ENCODE measurements around the gene SHISAL2B. TPM values are rescaled to one million over a fixed set of nuclear protein-coding genes. Genes with fewer than 3 reads are reported as not detected.

SHISAL2B gene
- total RNA-seq, 4 donors from 2014 or later: not detected

- TF ChIP-seq POLR2A (IDR thresholded peaks at IDR 0.05) (no peak), CTCF (IDR thresholded peaks at IDR 0.05) (no peak)
- Histone ChIP-seq H3K36me3 (no peaks in the 10 kb centered on the region), H3K9me3 (no peaks in the 10 kb centered on the region), H3K4me3 (replicated peaks in 1 of 3) (no peak overlapping the region), H3K4me1 (no peaks in the 10 kb centered on the region), H3K27ac (no peak overlapping the region), H3K27me3 (no peaks in the 10 kb centered on the region)
- 87 to 90% methylated on average over 4 of the region's 4 CpGs for WGBS, 2 donors
- no peak for DNase-seq
- intact Hi-C loops (cut with DNase I): no loop called here
These were observed 23.2 kb upstream of the SHISAL2B start for GRCh38 chr5:64667068-64667467.

GRCh38 chr5:64670277-64670676, 20.0 kb upstream of the SHISAL2B start:
- Histone ChIP-seq H3K27me3 (no peaks in the 10 kb centered on the region), H3K36me3 (no peaks in the 10 kb centered on the region), H3K27ac (no peak overlapping the region), H3K9me3 (no peaks in the 10 kb centered on the region), H3K4me3 (replicated peaks in 1 of 3) (no peak overlapping the region), H3K4me1 (no peaks in the 10 kb centered on the region)
- intact Hi-C loops (cut with DNase I): no loop called here
- 69 to 73% methylated on average over 1 of the region's 1 CpG for whole genome bisulfite sequencing, 2 donors
- TF ChIP-seq POLR2A (IDR thresholded peaks at IDR 0.05) (no peak), CTCF (IDR thresholded peaks at IDR 0.05) (no peak)
- no peak for DNase-seq

GRCh38 chr5:64671678-64672077, 18.6 kb upstream of the SHISAL2B start:
- TF ChIP-seq POLR2A (IDR thresholded peaks at IDR 0.05) (no peak), CTCF (IDR thresholded peaks at IDR 0.05) (no peak)
- no peak for DNase-seq
- Histone ChIP-seq H3K27ac (no peak overlapping the region), H3K4me3 (replicated peaks in 1 of 3) (no peak overlapping the region), H3K27me3 (no peaks in the 10 kb centered on the region), H3K36me3 (no peaks in the 10 kb centered on the region), H3K9me3 (no peaks in the 10 kb centered on the region), H3K4me1 (no peaks in the 10 kb centered on the region)
- intact Hi-C loops (cut with DNase I): no loop called here
- WGBS, 2 donors: 81 to 89% methylated on average over 3 of the region's 3 CpGs

GRCh38 chr5:64678374-64678773, 11.9 kb upstream of the SHISAL2B start:
- DNase-seq: no peak
- no peak for TF ChIP-seq CTCF (IDR thresholded peaks at IDR 0.05)
- TF ChIP-seq POLR2A (IDR thresholded peaks at IDR 0.05): no peak
- WGBS, 2 donors: 79% methylated on average over 5 of the region's 5 CpGs
- H3K4me3 ChIP-seq (replicated peaks in 1 of 3): no peak overlapping the region
- intact Hi-C loops (cut with DNase I): no loop called here
- H3K36me3 ChIP-seq: no peaks in the 10 kb centered on the region
- no peaks in the 10 kb centered on the region for H3K4me1 ChIP-seq
- H3K27ac ChIP-seq: no peak overlapping the region
- H3K9me3 ChIP-seq: no peaks in the 10 kb centered on the region
- no peaks in the 10 kb centered on the region for H3K27me3 ChIP-seq

- no peaks in the 10 kb centered on the region for H3K27me3 ChIP-seq
- H3K4me1 ChIP-seq: no peaks in the 10 kb centered on the region
- H3K4me3 ChIP-seq (replicated peaks in 1 of 3): no peak overlapping the region
- H3K36me3 ChIP-seq: no peaks in the 10 kb centered on the region
- WGBS, 2 donors: 81 to 91% methylated on average over 4 of the region's 4 CpGs
- intact Hi-C loops (cut with DNase I): no loop called here
- no peak for DNase-seq
- TF ChIP-seq POLR2A (IDR thresholded peaks at IDR 0.05) (no peak), CTCF (IDR thresholded peaks at IDR 0.05) (no peak)
- H3K27ac ChIP-seq: no peak overlapping the region
- H3K9me3 ChIP-seq: no peaks in the 10 kb centered on the region
These were observed 10.0 kb upstream of the SHISAL2B start for GRCh38 chr5:64680289-64680688.
